Parietal lobe (tissue), 2 donors: ENCODE data around the gene GNL3. TPM values are rescaled to one million over a fixed set of nuclear protein-coding genes. Genes with fewer than 3 reads are reported as not detected.

Source experiments
- small RNA-seq: library from RNA; depleted of rRNA; stranded (forward); fragments of <200 nt; gene quantifications from one replicate; pipeline ENCODE3, GENCODE V24; 2014; ENCODE audit warnings: low replicate concordance
- total RNA-seq: library from RNA; depleted of rRNA; stranded (reverse); fragments of >200 nt; gene quantifications from one replicate; pipeline ENCODE4 v1.2.3, GENCODE V29; 2014

GNL3 gene, protein sequence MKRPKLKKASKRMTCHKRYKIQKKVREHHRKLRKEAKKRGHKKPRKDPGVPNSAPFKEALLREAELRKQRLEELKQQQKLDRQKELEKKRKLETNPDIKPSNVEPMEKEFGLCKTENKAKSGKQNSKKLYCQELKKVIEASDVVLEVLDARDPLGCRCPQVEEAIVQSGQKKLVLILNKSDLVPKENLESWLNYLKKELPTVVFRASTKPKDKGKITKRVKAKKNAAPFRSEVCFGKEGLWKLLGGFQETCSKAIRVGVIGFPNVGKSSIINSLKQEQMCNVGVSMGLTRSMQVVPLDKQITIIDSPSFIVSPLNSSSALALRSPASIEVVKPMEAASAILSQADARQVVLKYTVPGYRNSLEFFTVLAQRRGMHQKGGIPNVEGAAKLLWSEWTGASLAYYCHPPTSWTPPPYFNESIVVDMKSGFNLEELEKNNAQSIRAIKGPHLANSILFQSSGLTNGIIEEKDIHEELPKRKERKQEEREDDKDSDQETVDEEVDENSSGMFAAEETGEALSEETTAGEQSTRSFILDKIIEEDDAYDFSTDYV
- total RNA-seq: 76.1 TPM

GRCh38 chr3:52685709-52686691 lies at the start of gene GNL3, which contains the start of gene PBRM1:
GNL3 (plus strand) TSS chr3:52686032; CDS start chr3:52686093, 61 bp downstream.
PBRM1 (minus strand) TSS chr3:52685913.

GRCh38 chr3:52705688-52706686 lies 20.2 kb downstream of the GNL3 start, which contains the start of the genes GLT8D1 and SPCS1:
GLT8D1 (minus strand) TSS chr3:52705791; CDS start chr3:52700460, 5,331 bp downstream.
SPCS1 (plus strand) TSS chr3:52706106; CDS start chr3:52706247, 141 bp downstream.

Small RNAs within 50 kb of the gene (small RNA-seq; reads per million reads assigned to genes)
- gene AC006254.2 (not detected), gene RF00569 (1,590 reads per million, percentile 99 among the genes with 10 or more reads in this experiment), gene RF01183 (not detected), gene SNORD19 (0.58 reads per million, percentile 53 among the genes with 10 or more reads in this experiment), gene SNORD19B (not detected), gene SNORD69 (4,267 reads per million, percentile 100 among the genes with 10 or more reads in this experiment)

Other genes with a start within 250 kb of the GNL3 start
- 2.8 TPM for gene SEMA3G, start 240.9 kb upstream of the GNL3 start, total RNA-seq
- not detected for gene TNNC1, start 232.0 kb upstream of the GNL3 start, total RNA-seq
- gene NISCH, start 230.4 kb upstream of the GNL3 start, total RNA-seq: 139 TPM
- 11.9 TPM for gene STAB1, start 190.7 kb upstream of the GNL3 start, total RNA-seq
- gene NT5DC2, start 152.2 kb upstream of the GNL3 start, total RNA-seq: 71.7 TPM
- gene UQCC5, start 149.4 kb upstream of the GNL3 start, total RNA-seq: 5.0 TPM
- gene PBRM1, start 119 bp upstream of the GNL3 start, total RNA-seq: 279 TPM
- 68.5 TPM for gene GLT8D1, start 19.8 kb downstream of the GNL3 start, total RNA-seq
- 31.6 TPM for gene SPCS1, start 20.1 kb downstream of the GNL3 start, total RNA-seq
- 62.6 TPM for gene NEK4, start 84.9 kb downstream of the GNL3 start, total RNA-seq
- gene ITIH1, start 91.6 kb downstream of the GNL3 start, total RNA-seq: not detected
- not detected for gene ITIH3, start 108.8 kb downstream of the GNL3 start, total RNA-seq
- 17.8 TPM for gene ITIH4, start 144.6 kb downstream of the GNL3 start, total RNA-seq
- gene MUSTN1, start 149.0 kb downstream of the GNL3 start, total RNA-seq: not detected
- 16.3 TPM for gene STIMATE, start 211.5 kb downstream of the GNL3 start, total RNA-seq